Choroid plexus epithelial cell (primary cell): Measurements from ENCODE around the gene KLF2.

Experiments used
- DNase-seq: peaks from one replicate; pipeline ENCODE4 v3.0.0-alpha.2; 2010; ENCODE audit warnings: low read depth
- H3K4me3 ChIP-seq: 2 replicates; pipeline ENCODE4 v1.5.1; 2011; ENCODE audit warnings: low read depth, mild to moderate bottlenecking, control low read depth, low read length, moderate library complexity
- CTCF ChIP-seq: conservative IDR thresholded peaks from 2 replicates; pipeline ENCODE4 v1.5.1; 2011; ENCODE audit warnings: low read depth, mild to moderate bottlenecking, control low read depth, inconsistent platforms, low read length, moderate library complexity

KLF2 gene

GRCh38 chr19:16288544-16288943 is 36.1 kb upstream of the KLF2 start:
- DNase-seq, result peak; percentile 26
- TF ChIP-seq CTCF, result no peak
- H3K4me3 ChIP-seq, result no peak overlapping the region

- TF ChIP-seq CTCF, result no peak
- H3K4me3 ChIP-seq, result no peak overlapping the region
- DNase-seq, result no peak
These were observed 35.0 kb upstream of the KLF2 start for GRCh38 chr19:16289594-16289993.

- DNase-seq, result no peak
- TF ChIP-seq CTCF, result no peak
- H3K4me3 ChIP-seq, result no peak overlapping the region
These were observed 33.9 kb upstream of the KLF2 start for GRCh38 chr19:16290692-16291091.

GRCh38 chr19:16293118-16294091 is 31.2 kb upstream of the KLF2 start:
- H3K4me3 ChIP-seq, result peak overlapping the region; percentile 44
- no peak for TF ChIP-seq CTCF
- DNase-seq, result peak; percentile 97

GRCh38 chr19:16295057-16295456 is 29.6 kb upstream of the KLF2 start:
- no peak for DNase-seq
- no peak overlapping the region for H3K4me3 ChIP-seq
- no peak for TF ChIP-seq CTCF

GRCh38 chr19:16296713-16297112 is 27.9 kb upstream of the KLF2 start:
- no peak for TF ChIP-seq CTCF
- no peak for DNase-seq
- no peak overlapping the region for H3K4me3 ChIP-seq
